Calu3 (cell line): ENCODE measurements around the gene GRIK4. TPM values are rescaled to one million over a fixed set of nuclear protein-coding genes. Genes with fewer than 3 reads are reported as not detected.

Experiments used
- BruUV-seq: library from RNA; stranded (reverse); fragments of 400-500 nt; replicated peaks from 2 replicates; lab custom pipeline; 2021; lab: Mats Ljungman, UMichigan
- CTCF ChIA-PET: fragments of 300-600 bp; sonication (Branson Sonifier 250); formaldehyde crosslinking; loops from one replicate; lab custom pipeline; 2022; ENCODE audit warnings: antibody characterized with exemption; lab: Charles Lee
- DNase-seq: peaks from one replicate; pipeline ENCODE4 v3.0.0; 2022
- H3K27ac Mint-ChIP-seq: one replicate; pipeline ENCODE4 v1.8.0; 2022; ENCODE audit warnings: mixed read lengths; ENCODE audit not compliant: unreplicated experiment
- H3K27me3 Mint-ChIP-seq: one replicate; pipeline ENCODE4 v1.8.0; 2022; ENCODE audit warnings: mixed read lengths; ENCODE audit not compliant: unreplicated experiment
- H3K36me3 Mint-ChIP-seq: one replicate; pipeline ENCODE4 v1.8.0; 2022; ENCODE audit warnings: mild to moderate bottlenecking, moderate library complexity, mixed read lengths; ENCODE audit not compliant: insufficient read depth, unreplicated experiment
- H3K4me1 Mint-ChIP-seq: one replicate; pipeline ENCODE4 v1.8.0; 2022; ENCODE audit warnings: mild to moderate bottlenecking, low read depth, mixed read lengths; ENCODE audit not compliant: unreplicated experiment
- H3K4me3 Mint-ChIP-seq: one replicate; pipeline ENCODE4 v1.8.0; 2022; ENCODE audit warnings: mild to moderate bottlenecking, low read depth, moderate library complexity, mixed read lengths; ENCODE audit not compliant: unreplicated experiment
- H3K9me3 Mint-ChIP-seq: one replicate; pipeline ENCODE4 v1.8.0; 2022; ENCODE audit warnings: low read depth, mixed read lengths; ENCODE audit not compliant: unreplicated experiment
- intact Hi-C: fragments of 100-400 bp; cut with micrococcal nuclease; formaldehyde crosslinking; loops from one replicate; pipeline ENCODE4 v1.10.0; 2022; ENCODE audit not compliant: unreplicated experiment
- total RNA-seq: library from RNA; stranded (reverse); gene quantifications from 2 replicates; pipeline ENCODE4 v1.2.3, GENCODE V29; 2022
- TF ChIP-seq, protein P1 (sequence below): fragments of 200-600 bp; IDR thresholded peaks from one replicate; pipeline ENCODE4 v1.8.0; 2022; ENCODE audit warnings: antibody characterized with exemption; ENCODE audit not compliant: unreplicated experiment

Gene GRIK4
- total RNA-seq, 1 experiment from 2014 or later, result not detected

GRCh38 chr11:120662071-120662676, 150.6 kb downstream of the GRIK4 start:
- no peak for DNase-seq
- no peaks in the 10 kb centered on the region for H3K9me3 Mint-ChIP-seq
- H3K27me3 Mint-ChIP-seq, result peaks cover 66% of the 10 kb centered on the region
- H3K4me3 Mint-ChIP-seq, result no peak overlapping the region
- H3K36me3 Mint-ChIP-seq, result no peaks in the 10 kb centered on the region
- CTCF ChIA-PET, result no interaction called here
- H3K4me1 Mint-ChIP-seq, result no peaks in the 10 kb centered on the region
- BruUV-seq, result no TSS peak
- TF ChIP-seq, protein P1, sequence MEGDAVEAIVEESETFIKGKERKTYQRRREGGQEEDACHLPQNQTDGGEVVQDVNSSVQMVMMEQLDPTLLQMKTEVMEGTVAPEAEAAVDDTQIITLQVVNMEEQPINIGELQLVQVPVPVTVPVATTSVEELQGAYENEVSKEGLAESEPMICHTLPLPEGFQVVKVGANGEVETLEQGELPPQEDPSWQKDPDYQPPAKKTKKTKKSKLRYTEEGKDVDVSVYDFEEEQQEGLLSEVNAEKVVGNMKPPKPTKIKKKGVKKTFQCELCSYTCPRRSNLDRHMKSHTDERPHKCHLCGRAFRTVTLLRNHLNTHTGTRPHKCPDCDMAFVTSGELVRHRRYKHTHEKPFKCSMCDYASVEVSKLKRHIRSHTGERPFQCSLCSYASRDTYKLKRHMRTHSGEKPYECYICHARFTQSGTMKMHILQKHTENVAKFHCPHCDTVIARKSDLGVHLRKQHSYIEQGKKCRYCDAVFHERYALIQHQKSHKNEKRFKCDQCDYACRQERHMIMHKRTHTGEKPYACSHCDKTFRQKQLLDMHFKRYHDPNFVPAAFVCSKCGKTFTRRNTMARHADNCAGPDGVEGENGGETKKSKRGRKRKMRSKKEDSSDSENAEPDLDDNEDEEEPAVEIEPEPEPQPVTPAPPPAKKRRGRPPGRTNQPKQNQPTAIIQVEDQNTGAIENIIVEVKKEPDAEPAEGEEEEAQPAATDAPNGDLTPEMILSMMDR, result no peak
- intact Hi-C loops, result no loop called here
- H3K27ac Mint-ChIP-seq, result no peak overlapping the region

DNA sequence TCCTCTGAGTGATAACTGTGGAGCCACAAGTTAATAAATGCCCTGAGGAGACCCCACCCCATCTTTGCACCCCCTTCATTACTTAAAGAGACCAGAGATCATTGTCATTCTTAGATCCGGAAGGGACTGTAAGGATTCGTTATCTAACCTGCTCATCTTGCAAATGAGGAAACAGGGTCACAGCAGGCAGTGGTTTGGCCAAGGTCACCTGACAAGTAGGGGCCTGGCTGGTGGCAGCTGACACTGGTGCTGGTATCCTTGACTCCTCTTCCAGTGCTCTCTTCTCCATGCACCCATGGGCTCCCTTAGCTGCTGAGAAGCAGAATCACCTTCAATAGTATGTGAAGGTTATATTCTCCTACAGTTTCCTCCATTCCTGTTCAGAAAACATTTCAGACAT, 151.6 kb downstream of the GRIK4 start:
- TF ChIP-seq, protein P1, result no peak
- Mint-ChIP-seq H3K36me3 (no peaks in the 10 kb centered on the region), H3K4me1 (no peaks in the 10 kb centered on the region), H3K4me3 (no peak overlapping the region), H3K27me3 (peaks cover 56% of the 10 kb centered on the region), H3K27ac (no peak overlapping the region), H3K9me3 (no peaks in the 10 kb centered on the region)
- DNase-seq, result no peak
- BruUV-seq, result no TSS peak
- intact Hi-C loops, result no loop called here
- CTCF ChIA-PET, result no interaction called here

- no peaks in the 10 kb centered on the region for H3K9me3 Mint-ChIP-seq
- CTCF ChIA-PET, result no interaction called here
- no peaks in the 10 kb centered on the region for H3K36me3 Mint-ChIP-seq
- intact Hi-C loops, result no loop called here
- BruUV-seq, result no TSS peak
- no peak overlapping the region for H3K4me3 Mint-ChIP-seq
- DNase-seq, result no peak
- H3K27me3 Mint-ChIP-seq, result peaks cover 35% of the 10 kb centered on the region
- no peaks in the 10 kb centered on the region for H3K4me1 Mint-ChIP-seq
- H3K27ac Mint-ChIP-seq, result no peak overlapping the region
- TF ChIP-seq, protein P1, result no peak
These were observed 154.6 kb downstream of the GRIK4 start for GRCh38 chr11:120666121-120666639.

- H3K36me3 Mint-ChIP-seq, result no peaks in the 10 kb centered on the region
- CTCF ChIA-PET, result no interaction called here
- H3K27me3 Mint-ChIP-seq, result peaks cover 24% of the 10 kb centered on the region
- H3K4me1 Mint-ChIP-seq, result no peaks in the 10 kb centered on the region
- BruUV-seq, result no TSS peak
- H3K4me3 Mint-ChIP-seq, result no peak overlapping the region
- H3K9me3 Mint-ChIP-seq, result no peaks in the 10 kb centered on the region
- intact Hi-C loops, result no loop called here
- DNase-seq, result no peak
- H3K27ac Mint-ChIP-seq, result no peak overlapping the region
- TF ChIP-seq, protein P1, result no peak
These were observed 155.7 kb downstream of the GRIK4 start for GRCh38 chr11:120667281-120667680.
